GM03348 (cell line): Measurements from ENCODE around the gene PGAP6.
"Not testable (repeated sequence)": the region's sequence is repeated elsewhere in the genome, so short reads cannot be mapped to it uniquely, and the experiment has no call there.

Experiments used
- DNase-seq: peaks from one replicate; pipeline ENCODE4 v3.0.0; 2012; ENCODE audit warnings: low spot score

Gene PGAP6

GRCh38 chr16:381789-382717 lies at the start of gene PGAP6:
Gene PGAP6 (minus strand): TSS chr16:381978. CDS start chr16:381821, 157 bp downstream.
- peak; percentile 98 for DNase-seq

- DNase-seq: no peak
These were observed 49.1 kb upstream of the PGAP6 start for GRCh38 chr16:430904-431303.

GRCh38 chr16:427250-427649 lies 45.5 kb upstream of the PGAP6 start:
- no peak for DNase-seq

GRCh38 chr16:426906-427249 lies 45.1 kb upstream of the PGAP6 start:
- DNase-seq: peak; percentile 39

- DNase-seq: peak; percentile 37
These were observed 44.5 kb upstream of the PGAP6 start for GRCh38 chr16:426115-426905.

- peak; percentile 58 for DNase-seq
These were observed 43.9 kb upstream of the PGAP6 start for GRCh38 chr16:425740-426114.

- peak; percentile 94 for DNase-seq
These were observed 43.4 kb upstream of the PGAP6 start, which contains the start of gene RAB11FIP3 for GRCh38 chr16:425082-425718. Gene RAB11FIP3 (plus strand): TSS chr16:425649. CDS start chr16:426007, 358 bp downstream.

- peak; percentile 33 for DNase-seq
These were observed 42.9 kb upstream of the PGAP6 start for GRCh38 chr16:424623-425081.

GRCh38 chr16:424033-424622 lies 42.4 kb upstream of the PGAP6 start:
- peak; percentile 94 for DNase-seq

- DNase-seq: not testable (repeated sequence)
These were observed 40.4 kb upstream of the PGAP6 start for GRCh38 chr16:422179-422578.

GRCh38 chr16:415170-415498 lies 33.4 kb upstream of the PGAP6 start:
- not testable (repeated sequence) for DNase-seq

GRCh38 chr16:414395-415169 lies 32.8 kb upstream of the PGAP6 start:
- DNase-seq: peak; percentile 36

GRCh38 chr16:411576-412265 lies 29.9 kb upstream of the PGAP6 start:
- no peak for DNase-seq

- no peak for DNase-seq
These were observed 28.9 kb upstream of the PGAP6 start for GRCh38 chr16:410516-411178.

- no peak for DNase-seq
These were observed 25.5 kb upstream of the PGAP6 start for GRCh38 chr16:407253-407652.

- DNase-seq: no peak
These were observed 24.0 kb upstream of the PGAP6 start for GRCh38 chr16:405548-406506.

GRCh38 chr16:404971-405486 lies 23.3 kb upstream of the PGAP6 start:
- no peak for DNase-seq

GRCh38 chr16:401468-402348 lies 19.9 kb upstream of the PGAP6 start, which contains the start of gene DECR2:
Gene DECR2 (plus strand): TSS chr16:401885. CDS start chr16:401964, 79 bp downstream.
- DNase-seq: peak; percentile 99
